Trophoblast cell (in vitro differentiated cells and primary cell): Measurements from ENCODE around the gene GABRB2.
"Not testable (repeated sequence)": the region's sequence is repeated elsewhere in the genome, so short reads cannot be mapped to it uniquely, and the experiment has no call there.

Experiments used
- DNase-seq, 2 donors: peaks; one replicate each; pipeline ENCODE4 v3.0.0-alpha.2; 2016
- H2AFZ ChIP-seq: 2 replicates; pipeline ENCODE4 v1.6.1; 2013; ENCODE audit warnings: low read length, moderate library complexity, mild to moderate bottlenecking; ENCODE audit not compliant: insufficient read depth, poor library complexity
- H2AK5ac ChIP-seq: 2 replicates; pipeline ENCODE4 v1.6.1; 2013; ENCODE audit warnings: mild to moderate bottlenecking, low read length
- H2BK120ac ChIP-seq: 2 replicates; pipeline ENCODE4 v1.6.1; 2013; ENCODE audit warnings: low read length, mild to moderate bottlenecking, moderate library complexity; ENCODE audit not compliant: insufficient read depth, poor library complexity
- H2BK12ac ChIP-seq: 2 replicates; pipeline ENCODE4 v1.6.1; 2013; ENCODE audit warnings: mild to moderate bottlenecking, low read length, moderate library complexity
- H2BK5ac ChIP-seq: 2 replicates; pipeline ENCODE4 v1.6.1; 2013; ENCODE audit warnings: low read length, low read depth, moderate library complexity, mild to moderate bottlenecking; ENCODE audit not compliant: poor library complexity
- H3K14ac ChIP-seq: 2 replicates; pipeline ENCODE4 v1.6.1; 2013; ENCODE audit warnings: mild to moderate bottlenecking, low read length
- H3K18ac ChIP-seq: 2 replicates; pipeline ENCODE4 v1.6.1; 2013; ENCODE audit warnings: mild to moderate bottlenecking, low read length
- H3K23ac ChIP-seq: 2 replicates; pipeline ENCODE4 v1.6.1; 2013; ENCODE audit warnings: low read length
- H3K27ac ChIP-seq: 2 replicates; pipeline ENCODE4 v1.5.1; 2013; ENCODE audit warnings: low read depth, mild to moderate bottlenecking, inconsistent platforms, low read length, moderate library complexity
- H3K27me3 ChIP-seq: 2 replicates; pipeline ENCODE4 v1.6.1; 2013; ENCODE audit warnings: inconsistent platforms, mild to moderate bottlenecking, low read length, moderate library complexity; ENCODE audit not compliant: insufficient read depth
- H3K36me3 ChIP-seq, 2 experiments: 1 replicate in 1 of 2; 2 replicates in 1 of 2; pipeline ENCODE4 v1.6.1; 2013; ENCODE audit warnings: low read length in 2 of 2, mild to moderate bottlenecking in 2 of 2, moderate library complexity in 1 of 2; ENCODE audit not compliant: insufficient read depth in 2 of 2, control insufficient read depth in 1 of 2
- H3K4ac ChIP-seq: 2 replicates; pipeline ENCODE4 v1.6.1; 2013; ENCODE audit warnings: low read depth, mild to moderate bottlenecking, low read length, moderate library complexity
- H3K4me1 ChIP-seq, 2 experiments: 1 replicate in 1 of 2; 2 replicates in 1 of 2; pipeline ENCODE4 v1.6.1; 2013; ENCODE audit warnings: low read length in 2 of 2, mild to moderate bottlenecking in 2 of 2, moderate library complexity in 1 of 2; ENCODE audit not compliant: insufficient read depth in 2 of 2, control insufficient read depth in 1 of 2
- H3K4me2 ChIP-seq: 2 replicates; pipeline ENCODE4 v1.6.1; 2013; ENCODE audit warnings: inconsistent platforms, mild to moderate bottlenecking, low read length, moderate library complexity
- H3K4me3 ChIP-seq: 2 replicates; pipeline ENCODE4 v1.5.1; 2013; ENCODE audit warnings: mild to moderate bottlenecking, low read depth, low read length, inconsistent platforms
- H3K79me1 ChIP-seq: one replicate; pipeline ENCODE4 v1.6.1; 2013; ENCODE audit warnings: low read length
- H3K79me2 ChIP-seq: 2 replicates; pipeline ENCODE4 v1.6.1; 2013; ENCODE audit warnings: low read length, mild to moderate bottlenecking; ENCODE audit not compliant: control insufficient read depth, insufficient read depth, poor library complexity
- H3K9ac ChIP-seq: 2 replicates; pipeline ENCODE4 v1.6.1; 2013; ENCODE audit warnings: mild to moderate bottlenecking, low read length
- H3K9me3 ChIP-seq: 2 replicates; pipeline ENCODE4 v1.6.1; 2013; ENCODE audit warnings: low read depth, mild to moderate bottlenecking, control low read depth, inconsistent platforms, low read length; ENCODE audit not compliant: insufficient read depth
- H4K12ac ChIP-seq: 2 replicates; pipeline ENCODE4 v1.6.1; 2013; ENCODE audit warnings: low read depth, mild to moderate bottlenecking, low read length, moderate library complexity
- H4K8ac ChIP-seq: 2 replicates; pipeline ENCODE4 v1.6.1; 2013; ENCODE audit warnings: low read depth, mild to moderate bottlenecking, low read length, moderate library complexity
- H4K91ac ChIP-seq: one replicate; pipeline ENCODE4 v1.6.1; 2013; ENCODE audit warnings: low read depth, mild to moderate bottlenecking, low read length, moderate library complexity
- WGBS: extraction: QIAGEN DNeasy Blood & Tissue Kit; methylation state at CpG from one replicate; pipeline ENCODE4 v1.1.7; 2013; ENCODE audit warnings: missing lambda C conversion rate; ENCODE audit not compliant: insufficient read length, insufficient coverage; ENCODE audit errors: extremely low coverage; 5-methylcytosine and 5-hydroxymethylcytosine counted together

The GABRB2 gene

DNA sequence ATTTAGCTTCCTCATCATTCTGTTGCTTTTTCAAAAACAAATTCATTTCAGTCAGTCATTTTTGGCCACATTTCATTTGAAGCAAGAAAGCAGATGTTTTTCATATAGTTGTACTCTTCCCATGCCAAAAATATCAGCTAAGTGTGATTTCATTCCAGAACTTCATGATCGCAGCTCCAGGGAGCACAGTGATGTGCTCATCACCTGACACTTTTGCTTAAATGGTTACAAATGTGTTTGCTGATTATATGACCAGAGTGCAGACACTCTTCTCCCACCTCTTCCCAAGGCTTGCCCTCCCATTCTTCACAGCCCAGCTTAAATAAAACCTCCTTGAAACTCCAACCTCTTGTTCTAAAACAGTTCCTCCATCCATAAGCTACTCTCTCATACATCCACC is 32.6 kb downstream of the GABRB2 start:
- H3K4me3 ChIP-seq: no peak overlapping the region
- no peak overlapping the region for H4K12ac ChIP-seq
- no peaks in the 10 kb centered on the region for H3K4me1 ChIP-seq
- no peak overlapping the region for H2AK5ac ChIP-seq
- H2BK120ac ChIP-seq: no peak overlapping the region
- no peak overlapping the region for H2AFZ ChIP-seq
- H4K8ac ChIP-seq: no peak overlapping the region
- H3K4ac ChIP-seq: no peak overlapping the region
- no peaks in the 10 kb centered on the region for H3K36me3 ChIP-seq
- no peak for DNase-seq
- no peak overlapping the region for H4K91ac ChIP-seq
- no peaks in the 10 kb centered on the region for H3K79me1 ChIP-seq
- no peak overlapping the region for H3K4me2 ChIP-seq
- no peak overlapping the region for H2BK12ac ChIP-seq
- no peaks in the 10 kb centered on the region for H3K9me3 ChIP-seq
- H3K27ac ChIP-seq: no peak overlapping the region
- no peaks in the 10 kb centered on the region for H3K27me3 ChIP-seq
- H3K18ac ChIP-seq: no peak overlapping the region
- WGBS: no CpG with 5 or more reads among the region's 1 CpG
- no peak overlapping the region for H2BK5ac ChIP-seq
- H3K23ac ChIP-seq: no peak overlapping the region
- no peaks in the 10 kb centered on the region for H3K79me2 ChIP-seq
- H3K14ac ChIP-seq: no peak overlapping the region
- H3K9ac ChIP-seq: no peak overlapping the region

DNA sequence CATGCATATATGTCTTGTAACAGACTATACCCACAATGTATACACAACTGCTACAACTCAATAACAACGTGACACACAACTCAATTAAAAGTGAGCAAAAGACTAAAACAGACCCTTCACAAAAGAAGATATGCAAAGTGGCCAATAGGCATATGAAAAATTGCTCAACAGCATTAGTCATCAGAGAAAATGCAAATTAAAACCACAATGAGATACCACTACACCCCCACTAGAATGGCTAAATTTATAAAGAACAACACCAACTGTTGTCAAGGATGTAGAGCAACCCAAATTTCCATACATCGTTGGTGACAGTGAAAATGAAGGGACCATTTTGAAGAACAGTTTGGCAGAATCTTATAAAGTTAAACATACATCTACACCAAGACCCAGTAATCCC is 38.9 kb downstream of the GABRB2 start:
- no peaks in the 10 kb centered on the region for H3K4me1 ChIP-seq
- no peaks in the 10 kb centered on the region for H3K9me3 ChIP-seq
- H3K27me3 ChIP-seq: no peaks in the 10 kb centered on the region
- H3K27ac ChIP-seq: no peak overlapping the region
- H3K18ac ChIP-seq: no peak overlapping the region
- H2AK5ac ChIP-seq: no peak overlapping the region
- no peak overlapping the region for H4K12ac ChIP-seq
- no peak overlapping the region for H3K4ac ChIP-seq
- no peak overlapping the region for H2BK12ac ChIP-seq
- H4K91ac ChIP-seq: no peak overlapping the region
- WGBS: no CpG with 5 or more reads among the region's 2 CpGs
- H3K79me2 ChIP-seq: no peaks in the 10 kb centered on the region
- H3K4me3 ChIP-seq: no peak overlapping the region
- DNase-seq: no peak
- H3K79me1 ChIP-seq: no peaks in the 10 kb centered on the region
- no peak overlapping the region for H4K8ac ChIP-seq
- no peaks in the 10 kb centered on the region for H3K36me3 ChIP-seq
- no peak overlapping the region for H3K14ac ChIP-seq
- no peak overlapping the region for H2BK120ac ChIP-seq
- H2BK5ac ChIP-seq: no peak overlapping the region
- H2AFZ ChIP-seq: no peak overlapping the region
- no peak overlapping the region for H3K9ac ChIP-seq
- no peak overlapping the region for H3K4me2 ChIP-seq
- no peak overlapping the region for H3K23ac ChIP-seq

DNA sequence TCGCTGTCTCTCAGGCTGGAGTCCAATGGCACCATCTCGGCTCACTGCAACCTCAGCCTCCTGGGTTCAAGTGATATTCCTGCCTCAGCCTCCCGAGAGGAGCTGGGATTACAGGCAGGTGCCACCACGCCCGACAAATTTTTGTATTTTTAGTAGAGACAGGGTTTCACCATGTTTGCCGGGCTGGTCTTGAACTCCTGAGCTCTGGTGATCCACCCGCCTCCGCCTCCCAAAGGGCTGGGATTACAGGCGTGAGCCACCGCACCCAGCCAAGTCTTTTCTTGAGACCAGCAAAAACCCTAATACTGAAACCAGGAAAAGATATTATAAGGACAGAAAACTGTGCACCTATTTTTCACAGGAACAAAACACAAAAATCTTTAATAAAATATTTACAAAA is 41.4 kb downstream of the GABRB2 start:
- not testable (repeated sequence) for DNase-seq, H3K23ac ChIP-seq

DNA sequence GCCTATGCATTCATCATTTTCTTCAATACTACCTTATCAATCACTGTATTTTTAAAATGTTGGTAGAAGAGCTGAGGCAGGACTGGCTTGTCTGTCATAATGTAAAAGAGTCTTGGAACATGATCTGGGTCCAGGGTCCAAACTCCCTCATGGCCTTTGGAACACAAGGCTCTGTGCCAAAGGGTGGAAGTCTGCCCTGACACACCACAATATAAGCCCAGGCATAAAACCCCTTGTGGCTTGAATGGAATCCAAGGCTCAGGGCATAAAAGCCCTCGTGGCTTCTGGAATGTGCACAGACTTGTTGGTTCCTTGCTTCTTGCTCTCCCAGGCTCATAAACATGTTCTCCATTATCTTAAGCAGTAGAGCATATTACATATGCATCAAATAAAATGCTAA is 48.0 kb downstream of the GABRB2 start:
- no CpG with 5 or more reads among the region's 1 CpG for WGBS
- no peak overlapping the region for H3K9ac ChIP-seq
- H2BK5ac ChIP-seq: no peak overlapping the region

More for the DNA sequence above, 41.4 kb downstream of the GABRB2 start:
- not testable (repeated sequence) for H3K27ac ChIP-seq, H3K9ac ChIP-seq, H4K12ac ChIP-seq, H2BK120ac ChIP-seq, H3K79me2 ChIP-seq, H3K79me1 ChIP-seq, H2BK5ac ChIP-seq, H3K4me2 ChIP-seq, H3K36me3 ChIP-seq, H2AFZ ChIP-seq, H3K4me3 ChIP-seq, H3K14ac ChIP-seq, H4K8ac ChIP-seq, H3K18ac ChIP-seq, H2AK5ac ChIP-seq, H2BK12ac ChIP-seq, H3K27me3 ChIP-seq, H4K91ac ChIP-seq, H3K4me1 ChIP-seq, H3K4ac ChIP-seq, H3K9me3 ChIP-seq
- no CpG with 5 or more reads among the region's 10 CpGs for WGBS

More for the DNA sequence above, 48.0 kb downstream of the GABRB2 start:
- no peak overlapping the region for H3K14ac ChIP-seq
- no peak overlapping the region for H2BK12ac ChIP-seq
- peak in 1 of 2 donors; percentile 9 for DNase-seq
- no peak overlapping the region for H3K4me2 ChIP-seq
- no peak overlapping the region for H4K91ac ChIP-seq
- H3K79me2 ChIP-seq: no peaks in the 10 kb centered on the region
- no peak overlapping the region for H3K4ac ChIP-seq
- H3K27ac ChIP-seq: no peak overlapping the region
- no peaks in the 10 kb centered on the region for H3K4me1 ChIP-seq
- H2AK5ac ChIP-seq: no peak overlapping the region
- no peak overlapping the region for H3K4me3 ChIP-seq
- H4K8ac ChIP-seq: no peak overlapping the region
- H2AFZ ChIP-seq: no peak overlapping the region
- no peaks in the 10 kb centered on the region for H3K27me3 ChIP-seq
- peaks cover 4% of the 10 kb centered on the region for H3K9me3 ChIP-seq
- no peak overlapping the region for H3K18ac ChIP-seq
- H2BK120ac ChIP-seq: no peak overlapping the region
- no peak overlapping the region for H3K23ac ChIP-seq
- no peaks in the 10 kb centered on the region for H3K79me1 ChIP-seq
- no peak overlapping the region for H4K12ac ChIP-seq
- H3K36me3 ChIP-seq: no peaks in the 10 kb centered on the region
